NCI-H2107 treated with DMSO at 0.1 percent for 48 hours (cell line): ENCODE results near the gene ABCD1.

Source experiments
- DNase-seq: peaks from one replicate; lab custom pipeline; 2025; ENCODE audit not compliant: unreplicated experiment; lab: John Stamatoyannopoulos, UW

The ABCD1 gene

DNA sequence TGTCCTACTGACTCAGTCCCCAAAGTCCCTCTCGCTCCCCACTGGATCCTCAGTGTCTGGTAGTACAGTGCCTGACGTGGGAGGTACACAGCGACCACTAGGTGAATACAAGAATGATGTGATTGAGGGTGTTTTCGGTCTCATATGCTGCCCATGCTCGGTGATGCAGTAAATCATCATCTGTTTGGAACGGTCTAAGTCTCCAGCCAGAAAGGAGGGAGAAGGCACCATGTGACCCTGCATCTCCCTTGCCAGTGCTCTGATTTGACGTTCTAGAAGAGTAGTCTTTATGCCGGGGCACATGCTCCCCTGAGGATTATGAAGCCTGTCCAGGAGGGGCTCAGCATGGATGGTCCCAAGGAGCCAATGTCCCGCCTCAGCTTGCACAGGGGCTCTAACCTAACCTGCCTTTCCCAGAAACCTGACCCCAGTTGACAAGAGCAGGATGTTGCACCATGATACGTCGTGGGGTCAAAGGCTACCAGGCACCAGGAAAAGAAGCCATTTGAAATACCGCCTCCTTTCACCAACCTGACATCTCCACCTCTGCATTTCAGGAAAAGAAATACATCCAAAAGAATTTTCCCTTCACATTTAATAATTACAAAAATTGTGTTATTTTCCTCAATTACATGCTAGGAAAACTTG lies 25.6 kb downstream of the ABCD1 start:
- no peak for DNase-seq

DNA sequence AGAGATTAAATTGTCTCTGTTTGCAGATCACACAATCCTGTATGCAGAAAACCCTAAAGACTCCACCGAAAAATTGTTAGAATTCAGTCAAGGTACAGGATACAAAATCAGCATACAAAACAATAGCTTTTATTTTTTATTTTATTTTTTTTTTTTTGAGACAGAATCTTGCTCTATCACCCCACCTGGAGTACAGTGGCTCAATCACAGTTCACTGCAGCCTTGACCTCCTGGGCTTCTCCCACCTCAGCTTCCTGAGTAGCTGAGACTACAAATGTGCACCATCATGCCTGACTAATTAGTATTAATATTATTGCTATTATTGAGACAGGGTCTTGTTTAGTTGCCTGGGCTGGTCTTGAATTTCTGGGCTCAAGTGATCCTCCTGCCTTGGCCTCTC lies 30.5 kb downstream of the ABCD1 start:
- DNase-seq, result no peak

DNA sequence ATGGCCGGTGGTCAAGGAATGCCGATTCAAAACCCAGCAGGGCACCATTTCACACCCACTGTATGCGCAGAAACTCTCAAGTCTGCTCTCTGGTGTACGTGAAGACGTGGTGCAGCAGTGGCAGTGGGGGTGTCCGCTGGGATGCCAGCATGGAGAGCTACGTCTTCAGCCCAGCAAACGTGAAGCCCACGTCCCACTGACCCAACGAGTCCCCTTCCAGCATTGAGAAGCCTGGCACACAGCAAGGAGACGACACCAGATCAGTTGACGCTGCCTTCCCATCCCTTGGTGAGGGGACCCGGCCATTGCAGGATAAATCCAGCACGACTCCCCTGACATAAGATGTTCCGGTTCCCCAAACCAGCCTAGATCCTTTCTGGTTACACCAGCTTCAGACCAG lies 37.2 kb downstream of the ABCD1 start:
- no peak for DNase-seq

DNA sequence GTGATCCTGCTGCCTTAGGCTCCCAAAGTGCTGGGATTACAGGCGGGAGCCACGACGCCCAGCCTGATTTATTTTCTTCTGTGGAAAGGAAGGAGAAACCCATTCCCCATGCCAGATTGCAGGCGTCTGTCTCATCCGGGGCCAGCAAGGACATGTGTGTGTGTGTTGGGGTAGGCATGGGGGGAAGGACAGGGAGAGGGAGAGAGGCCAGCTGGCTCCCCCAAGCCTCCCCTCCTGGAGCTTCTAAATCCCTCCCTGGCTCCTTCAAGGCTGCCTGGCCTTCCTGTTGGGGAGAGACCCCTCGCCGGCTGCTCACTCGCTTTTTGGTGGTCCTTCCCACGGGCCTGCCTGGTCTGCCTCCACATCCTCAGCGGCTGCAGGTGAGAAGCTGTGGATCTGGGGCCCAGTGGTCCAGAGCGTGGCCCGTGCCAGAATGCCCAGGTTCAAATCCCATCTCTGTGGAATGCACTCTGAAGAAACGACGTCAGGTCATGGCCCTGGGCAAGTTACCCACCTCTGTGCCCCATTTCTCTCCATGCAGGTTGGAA lies 38.0 kb downstream of the ABCD1 start:
- no peak for DNase-seq

DNA sequence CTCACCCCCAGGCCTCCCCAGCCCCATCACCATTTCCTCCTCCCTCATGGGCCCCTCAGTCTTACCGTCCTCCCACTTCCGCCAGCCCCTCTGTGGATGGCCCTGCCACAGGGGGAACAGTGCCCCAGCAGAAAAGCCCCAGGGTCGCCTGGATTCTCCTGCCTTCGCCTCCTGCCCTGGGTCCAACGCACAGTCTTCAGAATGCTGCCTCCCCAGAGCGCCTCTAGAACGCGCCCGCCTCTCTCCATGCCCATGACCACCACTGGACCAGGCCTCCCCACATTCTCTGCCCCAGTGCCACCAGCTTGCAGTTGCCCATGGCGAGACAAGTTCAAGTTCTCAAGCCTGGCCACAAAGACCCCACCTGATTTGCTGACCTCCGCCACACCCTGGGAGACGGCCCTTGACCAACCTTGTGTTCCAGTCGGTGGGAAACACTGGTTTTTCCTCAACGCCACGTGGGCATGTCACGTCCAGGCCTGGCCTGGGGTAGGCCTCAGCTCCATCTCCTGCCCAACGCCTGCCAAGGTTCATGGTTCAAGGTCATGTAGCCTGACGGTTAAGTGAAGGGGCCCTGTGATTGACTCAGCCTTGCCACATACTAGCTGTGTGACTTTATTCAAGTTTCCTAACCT lies 38.8 kb downstream of the ABCD1 start:
- no peak for DNase-seq

DNA sequence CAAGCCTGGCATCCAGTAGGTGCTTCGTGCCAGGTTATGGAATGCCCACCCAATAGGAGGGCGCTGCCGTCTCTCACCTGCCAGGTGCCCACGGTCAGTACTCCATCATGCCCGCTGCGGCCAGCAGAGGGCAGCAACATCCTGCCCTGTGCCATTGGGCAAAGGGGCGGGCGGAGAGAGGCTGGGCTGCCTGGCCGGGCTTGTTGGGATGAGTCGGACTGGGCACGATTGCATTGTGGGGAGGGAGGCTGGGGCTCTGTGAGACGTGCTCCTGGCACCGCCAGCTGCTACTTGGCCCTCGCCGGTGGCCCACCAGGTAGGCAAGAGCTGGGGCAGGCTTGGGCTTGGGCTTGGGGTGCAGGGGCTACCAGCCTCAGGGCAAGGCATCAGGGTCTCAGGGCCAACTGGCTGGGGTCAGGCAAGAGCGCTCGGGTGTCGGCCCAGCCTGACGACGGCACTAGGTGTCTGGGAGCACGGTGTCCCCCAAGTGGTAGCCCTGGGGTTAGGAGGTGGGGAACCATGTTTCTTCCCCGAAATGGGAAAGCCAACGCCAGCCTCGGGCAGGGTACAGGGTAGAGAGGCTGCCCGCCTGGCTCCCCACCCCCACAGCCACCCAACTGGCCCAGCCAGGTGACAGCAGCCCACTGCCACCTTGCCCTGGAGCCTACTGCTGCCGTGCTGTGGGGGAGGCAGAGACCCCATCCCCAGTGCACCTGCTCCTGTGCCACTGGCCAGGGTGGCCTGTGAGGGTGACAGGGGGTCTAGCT lies 39.5 kb downstream of the ABCD1 start, which contains the start of gene PLXNB3:
TSS of gene PLXNB3 (plus strand) at position 261 of the 767 bp plus-strand sequence. CDS start 1,287 bp downstream, outside the sequence.
- DNase-seq, result peak; percentile 83

DNA sequence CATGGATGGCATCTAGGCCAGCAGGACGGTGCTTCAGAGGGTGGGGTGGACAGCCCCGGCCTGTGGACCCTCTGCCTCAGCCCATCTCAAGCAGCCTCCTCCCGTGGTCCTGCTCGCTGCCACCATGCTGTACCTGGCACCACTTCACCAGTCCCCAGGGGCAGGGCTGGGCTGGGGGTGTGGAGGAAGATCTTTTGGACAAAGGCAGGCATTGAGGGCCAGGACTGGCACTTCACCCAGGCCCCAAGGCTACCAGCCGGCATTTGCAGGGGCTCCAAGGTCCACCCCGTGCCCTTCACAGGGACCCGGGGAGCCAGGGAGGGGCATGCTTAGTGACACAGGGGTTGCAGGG lies 40.1 kb downstream of the ABCD1 start:
- no peak for DNase-seq

DNA sequence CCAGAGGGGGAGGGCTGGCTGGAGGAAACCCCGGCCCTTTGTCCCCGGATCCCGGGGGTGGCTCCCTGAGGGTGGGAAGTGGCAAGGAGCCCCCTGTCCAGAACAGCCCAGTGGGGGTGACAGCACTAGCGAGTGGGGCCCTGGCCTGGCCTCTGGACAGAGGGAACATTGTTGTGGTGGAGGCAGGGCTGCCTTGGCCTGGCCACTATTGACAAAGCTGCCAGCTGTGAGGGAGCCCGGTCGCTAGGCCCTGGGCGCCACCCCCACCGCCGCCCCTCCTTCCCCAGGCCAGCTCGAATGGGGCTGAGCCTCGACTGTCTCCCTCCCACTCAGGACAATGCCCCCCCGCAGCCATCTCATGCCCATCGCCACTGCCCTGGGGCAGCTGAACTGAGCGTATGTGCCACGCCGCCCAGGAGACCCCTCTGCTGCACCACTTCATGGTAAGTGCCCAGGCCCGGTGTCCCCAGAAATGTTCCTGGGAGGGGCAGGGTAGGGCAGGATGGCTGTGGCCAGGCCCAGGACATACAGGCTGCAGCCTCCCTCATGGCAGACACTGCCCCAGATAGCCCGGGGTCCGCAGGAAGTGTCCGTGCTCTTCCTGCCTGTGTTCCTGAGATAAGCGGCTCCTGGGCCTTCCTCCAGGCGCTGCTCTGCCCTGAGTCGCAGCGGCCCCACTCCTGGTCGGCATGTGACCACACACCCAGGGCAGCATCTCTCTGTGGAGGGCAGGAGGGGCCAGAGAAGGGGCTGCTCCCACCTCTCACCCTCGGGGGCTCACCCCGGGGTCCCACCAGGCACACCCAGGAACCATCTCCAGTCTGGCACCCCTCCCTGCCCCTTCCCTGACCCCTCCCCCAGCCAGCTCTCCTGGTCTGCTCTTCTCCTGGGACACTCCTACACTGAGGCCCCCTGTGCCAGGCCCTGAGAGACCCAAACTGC lies 40.8 kb downstream of the ABCD1 start:
- DNase-seq, result no peak

DNA sequence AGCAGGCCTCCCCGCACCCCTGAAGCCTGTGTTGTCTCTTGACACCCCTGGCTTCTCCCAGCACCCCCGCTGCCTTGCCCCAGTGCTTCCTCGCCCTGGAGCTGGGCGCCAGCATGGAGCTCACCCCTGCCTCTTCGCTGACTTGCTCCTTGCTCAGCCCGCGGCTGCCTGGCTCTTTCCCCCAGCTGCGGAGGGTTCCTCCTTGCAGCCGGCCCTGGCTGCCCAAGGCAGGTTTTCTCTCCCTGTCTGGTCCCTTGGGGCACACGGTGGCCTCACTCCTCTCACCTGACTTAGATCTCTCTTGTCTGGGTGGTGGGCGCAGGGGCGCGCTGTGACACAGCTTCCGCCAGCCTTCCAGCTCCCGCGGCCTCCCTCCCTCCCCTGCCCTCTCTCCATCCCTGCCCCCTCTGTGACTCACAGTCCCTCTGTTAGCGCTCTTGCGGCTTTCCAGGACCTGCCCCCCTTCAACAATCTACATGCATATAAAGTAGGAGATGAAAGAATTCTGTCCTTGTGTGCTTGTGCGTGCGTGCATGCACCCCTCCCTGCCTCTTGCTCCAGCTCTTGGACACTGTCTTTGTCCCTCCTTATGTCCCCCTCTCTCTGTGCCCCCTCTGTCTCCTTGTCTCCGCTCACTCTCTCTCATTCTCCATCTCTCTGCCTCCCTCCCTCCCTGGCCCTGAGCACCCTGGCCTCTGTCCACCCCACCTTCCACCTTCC lies 41.6 kb downstream of the ABCD1 start:
- peak; percentile 75 for DNase-seq

DNA sequence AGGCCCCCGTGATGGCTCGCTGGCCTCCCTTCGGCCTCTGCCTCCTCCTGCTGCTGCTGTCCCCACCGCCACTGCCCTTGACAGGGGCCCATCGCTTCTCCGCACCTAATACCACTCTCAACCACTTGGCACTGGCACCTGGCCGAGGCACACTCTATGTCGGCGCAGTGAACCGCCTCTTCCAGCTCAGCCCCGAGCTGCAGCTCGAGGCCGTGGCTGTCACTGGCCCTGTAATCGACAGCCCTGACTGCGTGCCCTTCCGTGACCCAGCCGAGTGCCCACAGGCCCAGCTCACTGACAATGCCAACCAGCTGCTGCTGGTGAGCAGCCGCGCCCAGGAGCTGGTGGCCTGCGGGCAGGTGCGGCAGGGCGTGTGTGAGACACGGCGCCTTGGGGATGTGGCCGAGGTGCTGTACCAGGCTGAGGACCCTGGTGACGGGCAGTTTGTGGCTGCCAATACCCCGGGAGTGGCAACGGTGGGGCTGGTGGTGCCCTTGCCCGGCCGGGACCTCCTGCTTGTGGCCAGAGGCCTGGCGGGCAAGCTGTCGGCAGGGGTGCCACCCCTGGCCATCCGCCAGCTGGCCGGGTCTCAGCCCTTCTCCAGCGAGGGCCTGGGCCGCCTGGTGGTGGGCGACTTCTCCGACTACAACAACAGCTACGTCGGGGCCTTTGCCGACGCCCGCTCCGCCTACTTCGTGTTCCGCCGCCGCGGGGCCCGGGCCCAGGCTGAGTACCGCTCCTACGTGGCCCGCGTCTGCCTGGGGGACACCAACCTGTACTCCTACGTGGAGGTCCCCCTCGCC lies 42.4 kb downstream of the ABCD1 start:
- no peak for DNase-seq

DNA sequence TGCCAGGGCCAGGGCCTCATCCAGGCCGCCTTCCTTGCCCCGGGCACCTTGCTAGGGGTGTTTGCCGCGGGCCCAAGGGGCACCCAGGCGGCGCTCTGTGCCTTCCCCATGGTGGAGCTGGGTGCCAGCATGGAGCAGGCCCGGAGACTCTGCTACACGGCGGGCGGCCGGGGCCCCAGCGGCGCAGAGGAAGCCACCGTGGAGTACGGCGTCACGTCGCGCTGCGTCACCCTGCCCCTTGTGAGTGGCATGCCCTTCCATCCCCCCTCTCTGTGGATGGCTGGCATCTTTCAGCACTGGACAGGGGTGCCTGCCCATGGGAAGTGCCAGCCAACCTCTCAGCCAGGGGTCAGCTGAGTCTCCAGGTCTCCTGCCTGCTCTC lies 43.0 kb downstream of the ABCD1 start:
- DNase-seq, result no peak

DNA sequence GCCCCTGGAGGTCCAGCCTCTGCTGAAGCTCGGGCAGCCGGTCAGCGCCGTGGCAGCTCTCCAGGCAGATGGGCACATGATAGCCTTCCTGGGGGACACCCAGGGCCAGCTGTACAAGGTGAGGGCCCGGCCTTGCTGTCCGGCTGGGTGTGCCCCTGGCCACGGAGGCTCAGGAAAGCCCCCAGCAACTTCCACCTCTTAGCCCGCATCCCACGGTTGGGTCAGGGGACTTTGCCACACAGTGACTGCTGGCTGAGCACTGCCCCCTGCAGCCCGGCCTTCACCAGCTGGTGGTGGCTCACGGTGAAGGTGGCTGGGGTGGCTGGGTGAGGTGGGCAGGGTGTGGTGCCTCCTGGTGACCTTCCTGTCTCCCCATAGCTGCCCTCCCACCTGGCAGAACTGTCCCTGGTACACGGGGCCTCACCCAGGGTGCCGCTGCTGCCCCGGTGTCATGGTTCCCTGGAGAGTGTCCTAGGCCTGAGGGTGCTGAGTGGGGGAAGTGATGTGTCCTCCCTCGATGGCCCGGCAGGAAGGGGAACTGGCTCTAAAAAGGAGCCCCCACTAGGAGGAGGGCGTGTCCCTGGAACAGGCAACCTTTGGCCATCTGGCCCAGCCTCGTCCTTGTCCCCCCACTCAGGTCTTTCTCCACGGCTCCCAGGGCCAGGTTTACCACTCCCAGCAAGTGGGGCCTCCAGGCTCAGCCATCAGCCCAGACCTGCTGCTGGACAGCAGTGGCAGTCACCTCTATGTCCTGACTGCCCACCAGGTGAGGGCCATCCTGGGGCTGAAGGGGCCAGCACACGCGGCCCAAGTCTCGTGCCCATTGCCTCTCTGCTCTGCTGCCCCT lies 43.9 kb downstream of the ABCD1 start:
- DNase-seq, result no peak

DNA sequence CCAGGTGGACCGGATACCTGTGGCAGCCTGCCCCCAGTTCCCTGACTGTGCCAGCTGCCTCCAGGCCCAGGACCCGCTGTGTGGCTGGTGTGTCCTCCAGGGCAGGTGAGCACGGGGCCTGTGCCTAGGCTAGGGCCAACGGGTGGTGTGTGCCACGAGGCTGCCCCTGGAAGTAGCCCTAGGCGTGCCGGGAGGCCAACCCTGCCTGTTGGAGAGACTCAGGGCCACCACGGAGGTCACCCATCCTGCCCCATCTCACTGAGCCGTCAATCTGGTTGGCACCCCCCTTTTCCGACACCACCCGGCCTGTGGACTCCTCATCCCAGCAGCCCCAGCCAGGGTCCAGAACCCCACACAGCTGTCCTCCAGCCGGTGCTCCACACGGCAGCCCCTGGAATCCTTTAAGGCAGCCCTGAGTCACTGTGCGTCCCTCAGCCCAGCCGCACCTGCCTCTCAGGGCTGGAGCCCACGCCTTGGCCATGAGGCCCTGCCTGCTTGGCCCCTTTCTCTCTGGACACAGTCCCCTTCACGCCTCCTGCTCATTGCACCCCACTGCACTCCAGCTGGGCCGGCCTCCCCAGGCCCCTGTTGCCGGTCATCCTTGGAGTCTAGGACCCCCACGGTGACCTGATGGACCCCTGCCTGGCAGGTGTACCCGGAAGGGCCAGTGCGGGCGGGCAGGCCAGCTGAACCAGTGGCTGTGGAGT lies 44.7 kb downstream of the ABCD1 start:
- no peak for DNase-seq

DNA sequence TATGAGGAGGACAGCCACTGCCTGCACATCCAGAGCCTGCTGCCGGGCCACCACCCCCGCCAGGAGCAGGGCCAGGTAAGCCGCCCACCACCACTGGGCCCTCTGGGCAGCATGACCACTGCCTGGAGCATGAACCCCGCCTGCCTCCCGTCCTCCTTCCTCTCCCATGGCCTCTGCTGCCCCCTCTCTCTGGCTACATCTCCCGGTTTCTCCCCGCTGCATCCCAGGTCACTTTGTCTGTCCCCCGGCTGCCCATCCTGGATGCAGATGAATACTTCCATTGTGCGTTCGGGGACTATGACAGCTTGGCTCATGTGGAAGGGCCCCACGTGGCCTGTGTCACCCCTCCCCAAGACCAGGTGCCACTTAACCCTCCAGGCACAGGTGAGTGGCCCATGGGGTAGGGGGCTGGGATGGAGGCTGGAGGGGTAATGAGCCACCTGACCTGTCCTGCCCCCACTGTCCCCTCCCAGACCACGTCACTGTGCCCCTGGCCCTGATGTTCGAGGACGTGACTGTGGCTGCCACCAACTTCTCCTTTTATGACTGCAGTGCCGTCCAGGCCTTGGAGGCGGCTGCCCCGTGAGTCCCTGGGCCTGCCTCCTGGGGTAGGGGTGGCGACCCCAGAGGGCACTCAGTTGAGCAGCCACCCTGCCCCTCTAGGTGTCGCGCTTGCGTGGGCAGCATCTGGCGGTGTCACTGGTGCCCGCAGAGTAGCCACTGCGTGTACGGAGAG lies 45.4 kb downstream of the ABCD1 start:
- no peak for DNase-seq

DNA sequence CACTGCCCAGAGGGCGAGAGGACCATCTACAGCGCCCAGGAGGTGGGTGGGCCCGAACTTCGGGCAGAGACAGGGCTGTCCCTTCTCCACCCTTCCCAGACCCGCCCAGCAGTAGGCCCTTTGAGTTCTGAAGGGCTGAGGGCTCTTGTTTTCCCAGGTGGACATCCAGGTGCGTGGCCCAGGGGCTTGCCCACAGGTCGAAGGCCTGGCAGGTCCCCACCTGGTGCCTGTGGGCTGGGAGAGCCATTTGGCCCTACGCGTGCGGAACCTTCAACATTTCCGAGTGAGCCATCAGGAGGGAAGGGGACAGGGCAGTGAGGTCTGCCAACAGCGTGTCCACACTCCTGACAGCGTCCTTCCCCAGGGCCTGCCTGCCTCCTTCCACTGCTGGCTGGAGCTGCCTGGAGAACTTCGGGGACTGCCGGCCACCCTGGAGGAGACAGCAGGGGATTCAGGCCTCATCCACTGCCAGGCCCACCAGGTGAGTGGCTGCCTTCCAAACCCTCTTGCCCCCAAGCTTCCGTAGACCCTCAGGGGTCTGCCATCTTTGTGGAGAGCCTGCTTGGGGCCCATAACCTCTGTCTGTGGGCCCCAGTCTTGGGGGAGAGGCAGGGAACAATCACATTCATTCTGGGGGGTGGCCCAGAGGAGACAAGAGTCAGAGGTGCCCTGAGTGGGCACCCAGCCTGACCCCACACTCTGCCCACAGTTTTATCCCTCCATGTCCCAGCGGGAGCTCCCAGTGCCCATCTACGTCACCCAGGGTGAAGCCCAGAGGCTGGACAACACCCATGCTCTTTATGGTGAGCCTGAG lies 46.2 kb downstream of the ABCD1 start:
- no peak for DNase-seq
